Endothelial cell of umbilical vein (primary cell): ENCODE results near the gene KCTD1. TPM values are rescaled to one million over a fixed set of nuclear protein-coding genes. Genes with fewer than 3 reads are reported as not detected.
A peak's percentile ranks its signal among the peaks of the same experiment; 100 is the strongest.

Experiments used
- BruUV-seq: library from RNA; stranded (reverse); fragments of 400-500 nt; replicated peaks from 2 replicates; lab custom pipeline; 2021; lab: Mats Ljungman, UMichigan
- CTCF ChIA-PET: fragments of 300-600, 350-600 bp; sonication (Branson Sonifier 250); formaldehyde crosslinking; loops from one replicate; lab custom pipeline; 2021; ENCODE audit warnings: antibody characterized with exemption, inconsistent platforms; lab: Charles Lee
- POLR2A ChIA-PET: fragments of 300-600, 350-600 bp; sonication (Branson Sonifier 250); formaldehyde crosslinking; loops from one replicate; lab custom pipeline; 2021; ENCODE audit warnings: antibody characterized with exemption, inconsistent platforms; lab: Charles Lee
- DNase-seq: peaks from one replicate; pipeline ENCODE4 v3.0.0-alpha.2; 2011; ENCODE audit warnings: low read depth, low spot score
- FAIRE-seq: peaks from 2 replicates; lab custom pipeline; 2011; peaks lifted over from hg19 to GRCh38; lab: Jason Lieb, UNC
- H2AFZ ChIP-seq: 2 replicates; pipeline ENCODE4 v1.6.0; 2012; ENCODE audit warnings: low read depth, low read length, control low read depth, inconsistent platforms
- H3K27ac ChIP-seq: 2 replicates; pipeline ENCODE4 v1.5.1; 2011; ENCODE audit warnings: low read depth, mild to moderate bottlenecking, control low read depth, low read length, moderate library complexity; ENCODE audit not compliant: insufficient read depth
- H3K27me3 ChIP-seq, 2 experiments: 2 replicates each; pipeline versions ENCODE4 v1.6.0 to v1.6.1; 2011; ENCODE audit warnings: low read length in 2 of 2, mixed read lengths in 1 of 2; ENCODE audit not compliant: control insufficient read depth in 2 of 2, insufficient read depth in 2 of 2
- H3K36me3 ChIP-seq, 2 experiments: 2 replicates in 1 of 2; 3 replicates in 1 of 2; pipeline ENCODE4 v1.5.1; 2011; ENCODE audit warnings: low read length in 2 of 2, mild to moderate bottlenecking in 1 of 2, moderate library complexity in 1 of 2; ENCODE audit not compliant: control insufficient read depth in 2 of 2, insufficient read depth in 2 of 2; ENCODE audit errors: extremely low read depth in 1 of 2
- H3K4me1 ChIP-seq: 3 replicates; pipeline ENCODE4 v1.5.1; 2011; ENCODE audit warnings: mild to moderate bottlenecking, low read length; ENCODE audit not compliant: control insufficient read depth, insufficient read depth; ENCODE audit errors: extremely low read depth
- H3K4me2 ChIP-seq: 2 replicates; pipeline ENCODE4 v1.6.1; 2011; ENCODE audit warnings: low read length, control low read depth, mixed read lengths; ENCODE audit not compliant: insufficient read depth
- H3K4me3 ChIP-seq, 3 experiments: fragments of 200-600 bp in 1 of 3; sonication (generic), shearing (Covaris generic) in 1 of 3; replicated peaks in 1 of 3; 2 replicates each; pipeline ENCODE4 v1.5.1; 2011 to 2016; ENCODE audit warnings: control low read depth in 3 of 3, low read length in 3 of 3, mild to moderate bottlenecking in 2 of 3, inconsistent platforms in 1 of 3, low read depth in 1 of 3, moderate library complexity in 1 of 3; ENCODE audit not compliant: insufficient read depth in 1 of 3
- H3K79me2 ChIP-seq: 2 replicates; pipeline ENCODE4 v1.6.0; 2012; ENCODE audit warnings: low read length, inconsistent platforms; ENCODE audit not compliant: control insufficient read depth, insufficient read depth
- H3K9ac ChIP-seq: replicated peaks from 2 replicates; pipeline ENCODE3; 2011; ENCODE audit warnings: low read length, control low read depth; ENCODE audit not compliant: insufficient read depth; ENCODE audit errors: extremely low read depth
- H3K9me1 ChIP-seq: replicated peaks from 3 replicates; pipeline ENCODE4 v1.6.0; 2011; ENCODE audit warnings: mild to moderate bottlenecking, low read length; ENCODE audit not compliant: control insufficient read depth, insufficient read depth; ENCODE audit errors: extremely low read depth
- H3K9me3 ChIP-seq: replicated peaks from 2 replicates; pipeline ENCODE4 v1.5.1; 2012; ENCODE audit warnings: low read length, inconsistent platforms; ENCODE audit not compliant: control insufficient read depth, insufficient read depth
- H4K20me1 ChIP-seq: replicated peaks from 2 replicates; pipeline ENCODE3; 2011; ENCODE audit warnings: mild to moderate bottlenecking, low read length; ENCODE audit not compliant: control insufficient read depth, insufficient read depth; ENCODE audit errors: extremely low read depth
- EZH2 ChIP-seq: IDR thresholded peaks from 2 replicates; pipeline ENCODE4 v1.6.1; 2012; ENCODE audit warnings: borderline replicate concordance, low read depth, mild to moderate bottlenecking, moderate library complexity, low read length, inconsistent platforms; ENCODE audit not compliant: severe bottlenecking
- FOS ChIP-seq: IDR thresholded peaks from 2 replicates; pipeline ENCODE4 v1.6.1; 2011; ENCODE audit warnings: mild to moderate bottlenecking, low read length, moderate library complexity, borderline replicate concordance; ENCODE audit not compliant: insufficient read depth
- GATA2 ChIP-seq: IDR thresholded peaks from 2 replicates; pipeline ENCODE4 v1.7.0; 2011; ENCODE audit warnings: low read depth, mild to moderate bottlenecking, moderate library complexity, mixed read lengths, low read length; ENCODE audit not compliant: insufficient read length, insufficient read depth
- JUN ChIP-seq: IDR thresholded peaks from 2 replicates; pipeline ENCODE4 v1.6.1; 2011; ENCODE audit warnings: borderline replicate concordance, low read depth; ENCODE audit not compliant: insufficient read length, insufficient read depth
- MYC ChIP-seq: IDR thresholded peaks from one replicate; pipeline ENCODE4 v1.6.1; 2011; ENCODE audit warnings: mild to moderate bottlenecking, low read depth, low read length
- POLR2A ChIP-seq: IDR thresholded peaks from 2 replicates; pipeline ENCODE4 v1.6.1; 2012; ENCODE audit warnings: low read depth, mild to moderate bottlenecking, control low read depth, low read length
- POLR2AphosphoS5 ChIP-seq: IDR thresholded peaks from 2 replicates; pipeline ENCODE4 v1.6.1; 2012; ENCODE audit warnings: low read depth, mild to moderate bottlenecking, control low read depth, low read length, moderate library complexity; ENCODE audit not compliant: insufficient read depth
- dilution Hi-C: fragments of 300-500 bp; cut with MboI; formaldehyde crosslinking; loops from one replicate; pipeline ENCODE4 v1.15.0; 2019; ENCODE audit warnings: low sequenced_read_pairs; ENCODE audit not compliant: extremely low pct_ligation_motif_present
- intact Hi-C: fragments of 100-400 bp; cut with micrococcal nuclease; formaldehyde crosslinking; loops from one replicate; pipeline ENCODE4 v1.10.0; 2022
- polyA plus RNA-seq, 4 experiments: library from polyadenylated mRNA; depleted of rRNA in 3 of 4; stranded (reverse) in 3 of 4; unstranded in 1 of 4; fragments of >200 nt; gene quantifications; 2 replicates each; pipeline versions ENCODE4 v1.2.1 to v1.2.3, GENCODE V29; 2011 to 2012; ENCODE audit warnings: missing spikeins in 1 of 4
- total RNA-seq: library from RNA; stranded (reverse); gene quantifications from 2 replicates; pipeline ENCODE4 v1.2.3, GENCODE V29; 2021
- TF ChIP-seq, protein P1 (sequence below), 2 donors: IDR thresholded peaks; 1 replicate in 1 of 2; 2 replicates in 1 of 2; pipeline ENCODE4 v1.5.1; 2011; ENCODE audit warnings: low read length in 2 of 2, mild to moderate bottlenecking in 2 of 2, moderate library complexity in 2 of 2, control low read depth in 1 of 2, inconsistent platforms in 1 of 2, low read depth in 1 of 2; ENCODE audit not compliant: insufficient read depth in 1 of 2; ENCODE audit errors: extremely low read depth in 1 of 2
- TF ChIP-seq, protein P2 (sequence below): IDR thresholded peaks from 2 replicates; pipeline ENCODE4 v1.6.1; 2011; ENCODE audit not compliant: insufficient read depth, insufficient read length

Gene KCTD1
- total and polyA plus RNA-seq, 2 donors (not counting 3 experiments of a cell fraction or from before 2014, with no cell fraction given): 6.1 to 12.1 TPM

DNA sequence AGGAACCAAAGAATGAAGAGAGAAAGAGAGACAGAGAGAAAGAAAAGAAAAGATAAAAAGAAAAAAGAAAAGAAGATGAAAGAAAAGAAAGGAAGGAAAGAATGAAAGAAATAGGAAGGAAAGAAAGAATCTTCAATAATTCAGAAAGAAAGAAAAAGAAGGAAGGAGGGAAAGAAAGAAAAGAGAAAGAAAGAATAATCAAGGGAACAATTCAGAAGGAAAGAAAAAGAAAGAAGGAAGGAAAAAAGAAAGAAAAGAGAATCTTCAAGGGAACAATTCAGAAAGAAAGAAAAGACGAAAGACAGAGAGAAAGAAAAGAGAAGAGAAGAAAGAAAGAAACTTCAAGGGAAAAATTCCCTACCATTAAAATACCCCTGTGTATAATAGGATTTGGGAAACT, 5.6 kb upstream of the KCTD1 start:
- H3K27ac ChIP-seq: no peak overlapping the region
- peaks cover 11% of the 10 kb centered on the region for H3K4me1 ChIP-seq
- intact Hi-C loops: loop anchor here (10.0 kb wide), 1 partner anchor 329 kb away; the partner anchor contains the start of gene TAF4B
- H3K9me1 ChIP-seq: no peaks in the 10 kb centered on the region
- no peak overlapping the region for H3K4me3 ChIP-seq
- dilution Hi-C loops: no loop called here
- POLR2A ChIA-PET: no interaction called here
- no peak overlapping the region for H2AFZ ChIP-seq
- TF ChIP-seq GATA2: no peak
- TF ChIP-seq POLR2AphosphoS5: no peak
- TF ChIP-seq POLR2A: no peak
- no peak for TF ChIP-seq FOS
- TF ChIP-seq EZH2: no peak
- TF ChIP-seq, protein P1, sequence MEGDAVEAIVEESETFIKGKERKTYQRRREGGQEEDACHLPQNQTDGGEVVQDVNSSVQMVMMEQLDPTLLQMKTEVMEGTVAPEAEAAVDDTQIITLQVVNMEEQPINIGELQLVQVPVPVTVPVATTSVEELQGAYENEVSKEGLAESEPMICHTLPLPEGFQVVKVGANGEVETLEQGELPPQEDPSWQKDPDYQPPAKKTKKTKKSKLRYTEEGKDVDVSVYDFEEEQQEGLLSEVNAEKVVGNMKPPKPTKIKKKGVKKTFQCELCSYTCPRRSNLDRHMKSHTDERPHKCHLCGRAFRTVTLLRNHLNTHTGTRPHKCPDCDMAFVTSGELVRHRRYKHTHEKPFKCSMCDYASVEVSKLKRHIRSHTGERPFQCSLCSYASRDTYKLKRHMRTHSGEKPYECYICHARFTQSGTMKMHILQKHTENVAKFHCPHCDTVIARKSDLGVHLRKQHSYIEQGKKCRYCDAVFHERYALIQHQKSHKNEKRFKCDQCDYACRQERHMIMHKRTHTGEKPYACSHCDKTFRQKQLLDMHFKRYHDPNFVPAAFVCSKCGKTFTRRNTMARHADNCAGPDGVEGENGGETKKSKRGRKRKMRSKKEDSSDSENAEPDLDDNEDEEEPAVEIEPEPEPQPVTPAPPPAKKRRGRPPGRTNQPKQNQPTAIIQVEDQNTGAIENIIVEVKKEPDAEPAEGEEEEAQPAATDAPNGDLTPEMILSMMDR (IDR thresholded peaks at IDR 0.05; ENCODE audit: extremely low read depth in 1 of 2, insufficient read depth in 1 of 2, low read depth in 1 of 2, low read length in 2 of 2): no peak
- H3K79me2 ChIP-seq: no peaks in the 10 kb centered on the region
- H4K20me1 ChIP-seq: no peaks in the 10 kb centered on the region
- no peaks in the 10 kb centered on the region for H3K36me3 ChIP-seq
- peaks cover 44 to 53% of the 10 kb centered on the region in 2 experiments for H3K27me3 ChIP-seq
- H3K9me3 ChIP-seq: no peaks in the 10 kb centered on the region
- no peak overlapping the region for H3K9ac ChIP-seq
- CTCF ChIA-PET: interaction anchor here (1.3 kb wide), 1 partner anchor 170 kb away, joined by 5 read pairs; no protein-coding TSS in a partner anchor
- DNase-seq: no peak
- no peak overlapping the region for H3K4me2 ChIP-seq
- FAIRE-seq: no peak
- BruUV-seq: no TSS peak

DNA sequence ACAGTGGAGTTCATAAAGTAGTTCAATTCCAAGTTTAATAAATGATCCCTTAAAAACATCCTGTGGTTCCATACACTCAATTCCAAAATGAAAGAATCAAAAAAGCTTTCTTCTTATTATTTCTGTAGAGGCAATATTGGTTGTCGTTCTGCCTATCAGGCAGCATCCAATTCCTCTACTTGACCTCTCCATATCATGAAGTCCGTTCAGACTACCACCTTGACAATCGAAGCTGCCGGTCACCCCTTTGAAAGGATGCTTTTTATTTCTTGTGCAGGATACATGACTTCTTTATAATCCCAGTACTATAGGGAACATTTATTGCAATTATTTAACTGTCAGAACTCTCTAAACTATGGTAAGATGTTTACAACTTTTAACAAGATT, 3.3 kb upstream of the KCTD1 start:
- H3K79me2 ChIP-seq: peaks cover 3% of the 10 kb centered on the region
- H3K4me1 ChIP-seq: peaks cover 19% of the 10 kb centered on the region
- intact Hi-C loops (loop anchor here (10.0 kb wide), 1 partner anchor 327 kb away; the partner anchor contains the start of gene TAF4B), dilution Hi-C loops (no loop called here)
- H3K9me3 ChIP-seq: no peaks in the 10 kb centered on the region
- no peak overlapping the region for H3K4me3 ChIP-seq
- no TSS peak for BruUV-seq
- H3K9ac ChIP-seq: no peak overlapping the region
- no peaks in the 10 kb centered on the region for H3K36me3 ChIP-seq
- FAIRE-seq (peak; percentile 63), DNase-seq (no peak)
- CTCF ChIA-PET: no interaction called here
- TF ChIP-seq, protein P1 (IDR thresholded peaks at IDR 0.05; ENCODE audit: extremely low read depth in 1 of 2, insufficient read depth in 1 of 2, low read depth in 1 of 2, low read length in 2 of 2): no peak
- no peak for TF ChIP-seq MYC
- TF ChIP-seq FOS: no peak
- TF ChIP-seq, protein P2, sequence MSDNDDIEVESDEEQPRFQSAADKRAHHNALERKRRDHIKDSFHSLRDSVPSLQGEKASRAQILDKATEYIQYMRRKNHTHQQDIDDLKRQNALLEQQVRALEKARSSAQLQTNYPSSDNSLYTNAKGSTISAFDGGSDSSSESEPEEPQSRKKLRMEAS: no peak
- no peak for TF ChIP-seq GATA2
- TF ChIP-seq POLR2AphosphoS5: no peak
- no peak for TF ChIP-seq POLR2A
- TF ChIP-seq EZH2: no peak
- no peak for TF ChIP-seq JUN
- no peak overlapping the region for H3K27ac ChIP-seq
- peaks cover 40 to 53% of the 10 kb centered on the region in 2 experiments for H3K27me3 ChIP-seq
- H3K4me2 ChIP-seq: no peak overlapping the region
- H4K20me1 ChIP-seq: no peaks in the 10 kb centered on the region
- H3K9me1 ChIP-seq: no peaks in the 10 kb centered on the region
- POLR2A ChIA-PET: no interaction called here
- no peak overlapping the region for H2AFZ ChIP-seq
